ENCODE results near the gene DENND1A.

DENND1A gene

DNA sequence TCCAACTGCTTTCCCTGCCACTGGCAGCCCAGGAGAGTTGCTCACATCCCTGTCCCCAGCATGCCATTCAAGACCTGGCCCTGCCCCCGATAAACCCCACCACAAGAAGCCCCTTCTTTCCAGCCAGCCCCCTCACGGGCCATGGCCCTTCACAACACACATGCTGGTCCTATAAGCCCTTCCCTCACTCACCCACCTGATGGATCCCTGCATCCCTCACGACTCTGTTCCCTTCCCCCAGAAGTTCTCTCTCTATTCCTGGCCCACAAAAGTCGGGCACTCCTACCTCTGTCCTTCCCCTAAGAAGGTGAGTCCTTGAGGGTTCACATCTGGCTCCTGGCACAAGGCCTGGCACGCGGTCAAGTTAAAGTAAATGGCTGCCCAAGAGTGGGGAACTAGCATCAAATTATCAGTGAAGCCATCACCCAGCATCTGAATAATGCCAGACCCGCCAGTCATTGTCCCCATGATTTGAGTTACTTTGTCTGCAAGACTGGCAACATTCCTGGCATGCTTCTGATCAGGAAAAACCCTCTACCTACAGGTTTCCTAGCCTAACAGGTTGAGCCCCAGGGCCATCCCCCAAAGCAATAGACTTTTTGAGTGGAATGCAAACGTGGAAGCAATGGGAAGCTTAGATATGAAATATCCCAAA, 508.0 kb downstream of the DENND1A start:
- DNase-seq = no peak

DNA sequence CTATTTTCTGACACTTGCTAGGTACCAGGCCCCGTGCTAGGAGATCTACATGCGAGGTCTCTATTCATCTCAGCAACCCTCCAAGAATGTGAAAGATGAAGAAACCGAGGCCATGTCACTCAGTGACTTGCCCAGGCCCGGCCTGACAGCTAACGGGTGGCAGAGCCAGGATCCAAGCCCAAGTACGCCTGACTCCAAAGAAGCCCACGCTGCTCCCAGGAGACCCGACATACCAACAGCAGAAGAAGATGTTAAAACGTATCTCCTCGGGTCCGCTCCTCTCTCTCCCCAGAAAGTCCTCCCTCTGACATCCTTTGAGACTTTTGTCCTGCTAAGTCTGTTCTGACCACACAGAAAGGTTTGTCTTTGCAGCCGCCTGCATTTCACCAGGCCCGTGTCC, 508.7 kb downstream of the DENND1A start:
- no peak for DNase-seq

DNA sequence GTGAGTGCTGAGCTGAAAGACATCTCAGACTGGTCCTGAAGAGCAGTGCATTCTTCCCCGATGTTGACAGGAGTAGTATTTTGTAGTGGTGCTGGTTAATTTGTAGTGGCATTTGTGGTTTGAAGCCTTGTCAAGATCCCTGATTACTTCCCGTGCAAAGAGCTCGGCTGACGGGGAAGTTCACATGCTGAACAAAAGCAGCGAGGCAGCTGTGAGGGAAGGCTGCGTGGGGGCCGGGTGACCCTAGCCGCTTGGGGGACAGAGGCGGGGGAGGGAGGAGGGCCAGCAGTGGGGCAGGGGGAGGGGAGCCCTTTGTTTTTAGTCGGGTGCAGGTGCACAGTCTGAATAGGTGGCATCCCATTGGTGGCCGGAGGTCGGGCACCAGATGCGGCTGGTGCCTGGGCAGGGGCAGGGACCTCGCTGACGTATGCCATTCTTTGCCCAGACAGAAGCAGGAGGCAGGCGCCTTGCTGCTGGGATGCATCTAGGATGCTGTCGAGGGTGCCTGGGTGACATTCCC, 509.3 kb downstream of the DENND1A start:
- DNase-seq = no peak

DNA sequence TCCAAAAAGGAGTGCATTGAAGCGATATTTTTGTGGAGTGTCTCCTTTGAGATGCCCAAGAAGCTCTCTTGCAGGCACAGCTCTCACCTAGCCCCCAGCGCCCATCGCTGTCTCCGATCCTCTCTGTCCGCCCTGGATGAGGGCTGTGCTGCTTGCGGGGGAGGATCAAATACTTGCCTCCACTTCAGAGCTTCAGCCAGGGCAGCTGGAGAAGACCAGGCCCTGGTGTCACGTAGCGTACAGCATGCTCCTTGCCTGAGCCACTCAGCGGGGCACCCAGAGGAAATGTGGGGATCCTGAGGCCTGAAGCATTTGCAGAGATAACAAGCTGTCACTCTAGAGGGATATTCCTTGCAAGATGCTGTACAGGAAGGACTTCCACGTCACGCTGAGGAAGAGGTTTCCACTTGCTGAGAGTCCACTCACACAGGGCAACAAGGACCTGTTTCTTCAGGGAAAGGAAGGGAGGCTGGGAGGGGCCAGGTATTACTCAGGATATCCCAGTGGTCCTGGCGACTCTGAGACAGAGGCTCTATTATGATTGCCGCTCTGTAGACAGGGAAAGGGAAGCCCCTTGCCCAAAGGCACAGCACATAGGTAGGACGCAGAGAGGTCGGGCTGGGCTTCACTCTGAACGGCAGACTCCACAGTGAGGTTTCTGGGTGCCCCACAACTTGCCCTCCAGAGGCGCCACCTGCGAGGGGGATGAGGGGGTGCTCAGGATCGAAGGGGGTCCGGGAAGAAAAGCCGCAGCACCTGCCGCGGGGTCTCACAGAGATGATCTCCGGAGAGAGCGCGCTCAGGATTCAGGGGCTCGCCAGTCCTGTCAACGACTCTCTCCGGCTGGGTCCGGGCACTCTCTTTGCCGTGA, 510.0 kb downstream of the DENND1A start:
- no peak for DNase-seq

DNA sequence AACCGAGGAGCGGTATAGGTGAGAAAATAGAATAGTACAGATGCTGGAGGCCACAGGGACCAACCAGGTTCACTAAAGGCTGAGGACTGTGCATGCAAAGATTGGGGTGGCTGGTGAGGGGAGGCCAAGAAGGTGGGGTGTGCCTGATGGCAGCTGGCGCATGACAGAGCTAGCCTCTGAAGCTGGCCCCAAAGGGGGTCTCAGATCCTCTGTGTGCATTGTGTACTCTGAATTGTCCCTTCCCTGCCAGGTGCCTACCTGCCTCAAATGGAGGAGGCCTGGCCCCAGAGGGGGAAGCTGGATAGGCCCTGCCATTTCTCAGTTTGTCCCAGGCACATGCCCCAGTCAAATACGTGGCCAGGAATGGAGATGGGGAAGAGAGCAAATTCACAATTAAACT, 510.8 kb downstream of the DENND1A start:
- DNase-seq = no peak

DNA sequence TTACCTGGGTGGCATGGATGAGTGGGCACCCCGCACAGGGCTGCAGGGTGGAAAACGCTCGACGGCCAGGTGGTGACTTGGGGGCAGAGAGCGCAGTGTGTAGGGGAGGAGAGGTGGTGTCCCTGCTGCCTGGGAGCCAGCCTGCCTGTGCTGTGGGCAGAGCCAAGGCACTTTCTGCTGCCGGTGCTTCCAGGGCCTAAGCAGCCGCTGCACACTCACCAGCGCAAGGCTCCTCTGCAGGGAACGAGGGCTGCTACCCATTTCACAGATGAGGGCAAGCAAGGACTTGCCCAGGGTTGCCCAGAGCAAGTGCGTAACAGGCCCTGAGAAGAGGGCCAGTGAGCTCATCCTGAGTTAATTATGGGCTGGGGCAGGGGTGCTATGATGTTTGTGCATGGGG, 511.4 kb downstream of the DENND1A start:
- no peak for DNase-seq

DNA sequence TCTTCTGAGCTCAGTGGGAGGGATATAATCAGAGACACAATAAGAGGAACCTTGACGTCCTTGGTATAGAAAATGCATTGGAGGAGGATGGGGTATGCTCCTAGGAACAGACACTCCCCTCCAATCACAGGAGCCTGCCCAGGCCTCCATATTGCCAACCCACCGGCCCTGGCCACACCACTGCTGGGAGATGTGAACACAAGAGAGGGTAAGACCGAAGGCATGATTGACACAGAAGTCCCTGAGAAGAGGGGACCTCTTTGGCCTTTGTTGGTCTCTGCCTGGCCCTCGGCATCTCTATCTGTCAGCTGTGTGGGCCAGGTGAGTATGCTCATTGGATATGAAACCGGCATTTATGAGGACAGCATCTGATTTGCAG, 511.9 kb downstream of the DENND1A start:
- no peak for DNase-seq

DNA sequence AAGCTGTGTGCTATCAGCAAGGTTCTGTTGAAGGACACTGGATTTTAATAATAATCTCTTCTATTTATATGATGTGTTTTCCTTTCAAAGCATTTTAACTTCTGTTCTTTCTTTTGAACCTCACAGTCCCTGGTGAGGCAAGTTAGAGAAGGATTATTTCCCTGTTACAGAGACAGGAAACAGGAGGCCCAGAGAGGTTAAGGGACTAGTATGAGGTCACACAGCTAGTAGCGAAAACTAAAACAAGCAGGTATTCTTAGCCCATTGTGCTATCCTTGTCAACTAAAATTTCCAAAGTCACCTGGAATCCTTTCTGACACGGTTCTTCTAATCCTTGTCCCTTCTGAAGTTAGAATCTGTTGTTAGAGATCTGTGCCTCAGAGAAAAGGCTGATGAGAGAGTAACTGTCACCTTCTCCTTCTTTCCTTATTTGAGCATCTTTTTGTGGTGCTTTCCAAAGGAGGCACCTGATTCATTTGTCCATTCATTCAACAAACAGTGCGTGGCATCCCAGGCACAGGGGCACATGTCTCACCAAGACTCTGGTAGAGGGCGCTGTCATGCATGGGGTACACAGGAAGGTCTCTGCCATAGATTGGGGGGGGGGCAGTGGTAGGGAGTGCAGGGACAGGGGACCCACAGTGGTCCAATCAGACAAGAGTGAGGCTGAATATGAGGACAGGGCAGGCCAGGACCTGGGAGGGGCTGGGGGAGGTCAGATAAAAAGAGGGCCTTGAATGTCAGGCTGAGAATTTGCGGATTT, 512.5 kb downstream of the DENND1A start:
- DNase-seq = no peak

DNA sequence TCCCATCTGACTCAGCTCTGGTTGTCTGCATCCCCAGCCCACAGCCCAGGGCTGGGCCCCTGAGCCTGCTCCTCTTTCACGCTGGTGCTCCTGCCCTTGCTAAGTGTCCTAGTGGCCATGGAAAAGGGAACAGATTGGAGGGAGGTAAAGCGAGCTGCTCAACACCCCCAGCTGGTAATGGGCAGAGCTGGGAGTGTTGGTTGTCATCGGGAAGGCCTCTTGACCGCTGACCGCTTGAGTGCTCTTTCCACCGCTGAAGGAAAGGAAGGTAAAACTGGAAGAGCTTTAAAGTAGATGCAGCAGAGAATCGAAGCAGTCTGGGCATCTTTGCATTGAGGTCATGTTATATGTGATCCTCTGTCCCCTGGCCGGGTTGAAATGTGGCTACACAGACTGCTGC, 513.8 kb downstream of the DENND1A start:
- no peak for DNase-seq

DNA sequence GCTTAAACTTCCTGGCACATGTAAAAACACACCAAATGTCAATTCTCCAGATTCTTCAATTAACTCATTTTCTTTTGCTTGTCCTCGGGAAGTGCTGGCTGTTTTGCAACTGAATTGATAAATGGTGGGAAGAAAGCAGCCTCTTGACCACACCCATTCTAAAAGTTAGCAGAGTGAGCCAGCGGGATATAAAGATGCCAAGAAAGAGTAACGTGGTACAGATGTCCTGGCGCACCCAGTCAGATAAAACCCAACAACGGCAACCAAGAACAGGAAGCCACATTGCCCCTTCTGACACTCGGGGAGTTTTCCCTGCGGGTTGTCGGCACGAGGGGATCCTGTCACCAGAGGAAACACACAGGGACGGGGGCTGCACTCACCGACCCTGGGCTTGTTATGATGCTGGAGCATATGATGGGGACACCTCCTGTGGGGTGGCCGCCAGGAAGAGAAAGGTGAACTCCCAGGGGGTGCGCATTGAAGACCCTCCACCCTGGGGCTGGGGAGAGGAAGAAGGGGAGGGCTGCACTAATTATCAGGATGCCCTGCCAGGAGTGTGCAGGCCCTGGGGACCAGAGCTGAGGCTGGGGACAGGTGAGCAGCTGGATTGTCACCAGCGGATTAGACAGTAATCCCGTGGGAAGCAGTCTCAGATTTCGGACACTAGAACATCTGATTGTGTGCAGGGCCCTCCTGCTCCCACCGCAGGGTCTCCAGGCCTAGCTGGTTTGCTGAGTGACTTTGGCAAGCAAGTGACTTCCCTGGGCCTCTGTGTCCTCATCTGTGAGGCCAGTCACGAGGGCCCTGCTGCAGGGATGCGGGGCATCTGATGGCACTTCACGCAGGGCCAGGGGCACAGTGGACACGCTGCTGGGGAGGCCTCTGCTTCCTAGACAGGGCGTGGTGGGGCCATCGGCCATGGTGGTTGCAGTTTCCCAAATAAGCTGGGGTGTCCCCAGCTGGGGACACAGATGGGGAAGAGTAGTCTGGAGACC, 514.7 kb downstream of the DENND1A start:
- no peak for DNase-seq

DNA sequence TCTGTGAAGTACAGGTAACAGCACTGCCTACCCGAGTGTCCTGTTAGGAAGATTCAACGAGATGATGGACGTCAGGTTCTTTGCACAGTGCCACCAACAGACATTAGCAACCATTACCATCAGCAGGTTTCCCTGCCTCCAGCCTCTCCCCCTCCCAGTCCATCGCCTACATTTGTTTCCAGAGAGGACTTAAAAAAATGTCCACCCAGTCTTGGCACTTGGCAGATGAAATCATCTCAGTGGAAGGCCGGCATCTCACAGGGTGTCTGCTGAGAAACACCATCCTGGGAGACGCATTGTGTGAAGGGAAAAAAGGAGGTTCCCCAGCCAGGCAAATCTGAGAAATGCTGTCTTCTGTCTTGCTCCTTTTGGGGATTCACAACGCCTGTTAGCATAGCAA, 515.7 kb downstream of the DENND1A start:
- no peak for DNase-seq

DNA sequence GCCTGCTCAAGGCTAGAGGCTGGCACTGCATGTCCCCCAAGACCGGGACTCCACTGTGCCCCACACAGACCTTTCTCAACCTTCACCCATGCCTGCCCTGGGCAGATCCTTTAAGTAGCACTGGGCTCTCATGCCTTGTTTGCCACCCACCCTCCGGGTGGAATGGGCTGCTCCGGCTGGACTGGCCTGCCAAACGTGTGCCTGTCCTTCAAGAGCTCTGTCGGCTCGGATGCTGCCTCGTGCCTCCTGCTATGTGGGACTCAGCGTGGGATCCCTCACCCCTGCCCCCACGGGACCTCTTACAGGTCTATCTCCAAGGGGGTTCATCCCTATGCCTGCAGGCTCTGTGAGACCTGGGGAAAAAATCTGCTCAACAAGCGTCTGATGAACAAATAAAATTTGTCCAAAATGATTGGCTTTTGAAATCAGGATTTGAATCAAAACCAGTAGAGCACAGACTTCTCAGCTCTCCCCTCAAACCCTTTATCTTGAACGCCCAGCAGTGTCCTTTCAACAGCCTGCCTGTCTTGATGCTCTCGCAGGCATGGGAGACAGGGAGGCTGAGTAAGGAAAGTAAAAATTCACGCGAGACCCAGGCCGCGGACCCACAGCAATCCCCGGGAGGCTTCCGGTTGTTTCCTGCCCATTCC, 517.6 kb downstream of the DENND1A start:
- DNase-seq = no peak

DNA sequence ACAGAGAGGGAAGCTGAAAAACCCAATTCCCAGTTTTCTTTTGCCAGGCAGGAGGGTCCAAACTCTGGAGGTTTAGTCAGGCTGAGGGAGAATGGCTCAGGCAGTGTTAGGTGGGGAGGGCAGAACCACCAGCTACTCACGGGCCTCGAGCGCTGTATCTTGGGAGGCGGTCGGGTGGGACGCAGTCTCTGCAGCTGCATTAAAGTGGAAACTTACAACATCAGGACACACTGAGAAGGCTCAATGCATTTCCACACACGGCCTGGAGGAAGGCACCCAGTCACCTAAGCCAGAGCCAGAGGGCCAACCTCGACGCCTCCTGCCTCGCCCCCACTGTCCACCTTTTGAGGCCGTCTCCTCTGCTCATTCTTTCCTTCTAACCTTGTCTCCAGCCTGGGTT, 518.3 kb downstream of the DENND1A start:
- no peak for DNase-seq

DNA sequence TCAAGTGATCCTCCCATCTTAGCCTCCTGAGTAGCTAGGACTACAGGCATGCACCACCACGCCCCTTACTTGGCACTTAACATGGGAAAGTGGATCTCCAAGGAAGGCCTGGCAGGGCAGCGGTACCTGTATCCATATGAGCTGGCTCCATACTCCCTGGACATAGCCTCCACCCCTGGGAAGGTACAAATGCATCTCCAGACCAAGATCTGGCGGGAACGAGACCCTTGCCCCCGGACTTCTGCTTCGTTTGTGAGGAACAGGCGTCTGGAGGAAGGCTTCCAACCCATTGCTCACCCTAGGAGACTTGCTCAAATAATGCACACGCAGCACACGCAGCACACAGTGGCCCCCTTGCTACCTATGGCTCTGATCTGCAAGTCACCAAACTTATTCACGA, 518.7 kb downstream of the DENND1A start:
- DNase-seq = no peak

DNA sequence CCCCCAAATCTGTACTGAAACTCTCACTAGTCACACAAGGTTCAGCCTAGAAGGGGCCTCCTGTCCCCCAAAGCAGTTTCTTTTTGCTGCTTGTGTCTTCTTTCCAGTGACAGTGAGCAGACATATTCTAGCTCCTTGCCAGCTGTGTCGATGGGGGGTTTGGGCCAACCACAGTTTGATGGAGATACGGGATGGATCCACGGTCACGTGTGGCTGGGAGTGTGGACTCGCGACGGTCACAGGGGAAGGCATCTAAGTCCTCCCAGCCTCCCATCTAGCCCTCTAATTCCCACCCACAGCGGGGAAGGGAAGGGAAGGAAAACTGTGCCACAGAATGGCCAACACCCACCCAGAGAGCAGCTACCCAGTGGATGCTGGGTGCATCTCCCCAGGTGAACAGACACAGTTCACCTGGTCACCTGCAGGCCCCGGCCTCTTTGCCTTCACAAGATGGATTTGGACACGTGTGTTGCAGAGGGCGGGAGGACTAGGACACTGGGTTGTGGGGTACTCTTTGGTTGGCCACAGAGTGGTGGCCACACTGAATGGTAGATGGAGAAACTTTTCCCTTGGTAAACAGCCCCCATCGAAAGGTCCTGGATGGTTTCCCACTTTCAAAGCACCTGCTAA, 519.5 kb downstream of the DENND1A start:
- DNase-seq = no peak

DNA sequence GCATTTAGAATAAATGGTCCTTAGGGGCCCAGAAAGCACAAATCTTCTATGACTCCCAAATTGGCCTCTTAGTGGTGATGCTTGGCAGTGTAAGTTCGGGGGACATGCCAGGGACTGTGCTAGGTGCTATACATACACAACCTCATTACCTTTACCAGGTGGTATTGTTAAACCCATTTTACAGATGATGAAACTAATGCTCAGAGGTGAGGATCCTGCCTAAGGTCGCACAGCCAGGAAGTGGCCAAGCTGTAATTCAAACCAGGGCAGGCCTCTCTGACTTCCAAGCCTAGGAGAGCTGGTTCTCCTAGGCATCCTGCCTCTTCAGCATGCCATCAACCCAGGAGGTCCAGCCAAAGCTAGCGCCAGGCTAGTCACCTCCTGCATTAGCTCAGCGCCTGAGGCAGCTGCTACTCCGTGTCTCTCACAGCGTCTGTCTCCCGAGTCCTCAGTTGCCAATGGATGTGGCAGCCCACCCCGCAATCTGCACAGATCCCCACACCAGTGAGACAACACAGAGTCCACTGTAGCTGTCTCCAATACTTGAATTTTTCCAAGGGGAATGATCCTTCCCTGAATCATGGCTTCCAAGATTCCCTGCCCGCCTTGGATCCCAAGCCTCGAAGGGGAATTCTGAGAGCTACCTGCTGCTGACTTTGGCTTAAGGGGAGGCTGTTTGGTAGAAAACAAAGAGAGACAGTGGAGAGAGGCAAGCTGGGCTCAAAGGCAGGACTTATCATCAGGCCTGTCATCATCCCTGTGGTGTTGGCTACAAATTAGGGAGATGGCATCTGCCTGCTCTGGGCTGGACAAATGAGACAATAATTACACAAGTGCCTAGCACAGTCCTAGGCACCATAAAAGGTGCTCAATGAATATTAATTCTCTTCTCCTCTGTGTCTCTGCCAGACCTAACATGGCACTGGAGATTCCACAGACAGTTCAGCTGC, 521.3 kb downstream of the DENND1A start:
- DNase-seq = no peak

DNA sequence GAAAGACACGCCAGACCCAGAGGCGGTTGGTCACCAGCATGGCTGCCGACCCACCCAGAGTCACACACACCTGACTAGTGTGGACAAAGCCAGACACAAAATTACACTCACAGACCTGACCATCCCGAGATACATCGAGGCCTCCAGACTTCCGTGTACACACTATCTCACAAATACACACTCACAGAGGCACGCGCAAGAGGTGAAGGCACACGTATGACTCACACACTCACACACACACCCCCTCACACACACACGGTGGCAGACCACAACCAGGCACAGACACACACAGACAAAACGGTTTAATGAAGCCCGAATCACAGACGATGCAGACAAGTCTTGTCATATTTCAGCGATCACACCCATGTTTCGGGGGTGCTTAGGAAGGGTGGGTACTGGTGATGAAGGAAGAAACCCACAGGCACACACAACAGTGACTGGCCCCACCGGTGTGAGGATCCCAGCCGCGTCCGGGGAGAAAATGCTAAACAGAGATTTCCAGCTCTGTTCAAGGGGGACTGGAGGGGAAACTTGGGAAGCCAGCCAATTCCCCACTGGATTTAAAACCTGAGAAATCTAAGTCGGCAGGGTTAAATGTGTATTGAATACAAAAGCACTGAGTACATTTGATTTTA, 522.6 kb downstream of the DENND1A start:
- no peak for DNase-seq

DNA sequence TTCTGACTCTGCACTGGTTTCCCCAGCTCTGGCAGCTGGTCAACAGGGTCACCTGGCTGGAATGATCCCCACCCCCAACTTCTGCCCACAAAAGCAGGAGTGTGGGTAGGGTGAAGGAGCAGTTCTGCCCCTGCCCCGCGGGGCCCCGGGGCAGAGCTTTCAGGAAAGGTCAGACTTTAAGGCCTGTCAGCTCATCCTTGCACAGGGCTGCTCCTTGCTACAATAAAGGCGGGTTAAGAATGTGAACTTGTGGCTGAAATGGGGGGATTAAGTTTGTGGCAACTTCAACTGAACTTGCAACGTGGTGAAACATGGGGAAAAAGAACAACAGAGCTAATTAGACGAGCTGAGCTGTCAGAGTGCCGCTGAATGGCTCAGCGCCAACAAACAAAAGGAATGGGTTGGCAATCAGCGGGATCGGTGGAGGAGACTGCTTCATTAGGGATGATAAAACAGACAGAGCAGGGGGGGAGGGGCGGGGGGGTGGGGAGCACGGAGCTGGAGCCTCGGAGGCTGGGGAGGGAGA, 523.2 kb downstream of the DENND1A start:
- no peak for DNase-seq

DNA sequence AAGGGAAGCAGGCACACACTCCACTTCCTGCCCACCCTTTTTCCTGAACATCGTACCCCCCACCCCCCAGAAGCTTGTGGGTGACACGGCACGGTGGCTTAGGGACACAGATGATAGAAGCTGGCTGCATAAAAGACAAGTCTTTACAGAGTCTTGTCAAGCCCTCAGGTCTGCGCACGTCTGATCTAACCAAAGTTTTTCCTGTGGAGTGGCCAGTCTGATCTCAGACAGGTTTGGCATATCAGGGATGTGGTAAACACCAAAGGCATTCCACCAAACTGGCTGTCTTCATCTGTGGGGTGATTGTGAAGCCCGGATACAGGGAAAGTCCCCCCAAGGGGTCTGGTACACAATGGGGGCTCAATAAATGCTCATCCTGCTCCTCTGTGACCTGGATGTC, 523.9 kb downstream of the DENND1A start:
- no peak for DNase-seq

Data from inflammatory macrophage (primary cell).